Lung (tissue), 12 donors: ENCODE results near the gene TRAM2. TPM values are rescaled to one million over a fixed set of nuclear protein-coding genes. Genes with fewer than 3 reads are reported as not detected.
A peak's percentile ranks its signal among the peaks of the same experiment; 100 is the strongest.

ENCODE experiments used
- ATAC-seq: fragments of 200-7000 bp; cut with Tn5 transposase; one replicate; pipeline ENCODE4 v1.9.1; 2020; ENCODE audit warnings: moderate number of reproducible peaks; ENCODE audit not compliant: insufficient read depth, low FRiP score
- DNase-seq, 3 donors: peaks; one replicate each; pipeline ENCODE4 v3.0.0-alpha.2; 2013 to 2017
- H3K27ac ChIP-seq, 2 donors: one replicate each; pipeline ENCODE4 v1.5.1; 2013; ENCODE audit warnings: mild to moderate bottlenecking in 2 of 2, moderate library complexity in 2 of 2, control low read depth in 1 of 2, inconsistent platforms in 1 of 2, low read depth in 1 of 2, low read length in 1 of 2
- H3K27me3 ChIP-seq, 3 donors: one replicate each; pipeline ENCODE4 v1.5.1; 2013; ENCODE audit warnings: low read length in 2 of 3; ENCODE audit not compliant: control insufficient read depth in 3 of 3, insufficient read depth in 3 of 3
- H3K36me3 ChIP-seq, 4 donors: one replicate each; pipeline ENCODE4 v1.5.1; 2013; ENCODE audit warnings: low read length in 4 of 4, mild to moderate bottlenecking in 1 of 4, moderate library complexity in 1 of 4; ENCODE audit not compliant: control insufficient read depth in 4 of 4, insufficient read depth in 4 of 4
- H3K4me1 ChIP-seq, 5 donors: one replicate each; pipeline ENCODE4 v1.5.1; 2013; ENCODE audit warnings: low read length in 5 of 5, mild to moderate bottlenecking in 2 of 5, moderate library complexity in 1 of 5; ENCODE audit not compliant: control insufficient read depth in 5 of 5, insufficient read depth in 5 of 5
- H3K4me3 ChIP-seq: one replicate; pipeline ENCODE4 v1.5.1; 2013; ENCODE audit warnings: mild to moderate bottlenecking, control low read depth, moderate library complexity
- H3K9ac ChIP-seq, 2 donors: one replicate each; pipeline ENCODE4 v1.5.1; 2013; ENCODE audit warnings: low read length in 2 of 2, control low read depth in 1 of 2; ENCODE audit not compliant: insufficient read depth in 1 of 2
- H3K9me3 ChIP-seq, 4 donors: one replicate each; pipeline ENCODE4 v1.5.1; 2013; ENCODE audit warnings: low read length in 3 of 4, mild to moderate bottlenecking in 1 of 4, moderate library complexity in 1 of 4; ENCODE audit not compliant: control insufficient read depth in 4 of 4, insufficient read depth in 3 of 4
- WGBS, 2 donors: extraction: QIAGEN DNeasy Blood & Tissue Kit; methylation state at CpG; one replicate each; pipeline ENCODE4 v1.1.7; 2013; 5-methylcytosine and 5-hydroxymethylcytosine counted together
- polyA plus RNA-seq, 2 donors: library from polyadenylated mRNA; stranded (reverse); fragments of 200-250 nt; gene quantifications; one replicate each; pipeline ENCODE4 v1.2.1, GENCODE V29; 2013
- total RNA-seq, 2 donors: library from RNA; depleted of rRNA in 1 of 2; stranded (reverse); fragments of >200 nt in 1 of 2; gene quantifications; one replicate each; pipeline ENCODE4 v1.2.1, GENCODE V29; 2014 to 2021
- TF ChIP-seq, protein P1 (sequence below): IDR thresholded peaks from 2 replicates; pipeline ENCODE4 v1.5.1; 2012; ENCODE audit warnings: mild to moderate bottlenecking; ENCODE audit errors: control extremely low read depth, extremely low read depth
- donor health status: control.
- donor health status: control.
- donor health status: Bipolar disorder and iron deficiency.
- donor health status: healthy.
- donor health status: DM: yes; HTN: yes; CAD: no.

Gene TRAM2
- total and polyA plus RNA-seq, 4 donors: 4.4 to 33.4 (median 15.2) TPM

- Histone ChIP-seq H3K27ac (peak overlapping the region; percentile 42 to 93), H3K9ac (no peak overlapping the region), H3K27me3 (no peaks in the 10 kb centered on the region), H3K4me1 (peaks cover 17 to 55% (median 24%) of the 10 kb centered on the region in 5 donors), H3K4me3 (no peak overlapping the region), H3K36me3 (peaks cover 0 to 7% (median 0%) of the 10 kb centered on the region in 4 donors), H3K9me3 (no peaks in the 10 kb centered on the region)
- WGBS, 2 donors: 65 to 88% methylated on average over 10 of the region's 10 CpGs
- ATAC-seq (no peak), DNase-seq (peak; percentile 46 to 52 (median 47))
- TF ChIP-seq, protein P1, sequence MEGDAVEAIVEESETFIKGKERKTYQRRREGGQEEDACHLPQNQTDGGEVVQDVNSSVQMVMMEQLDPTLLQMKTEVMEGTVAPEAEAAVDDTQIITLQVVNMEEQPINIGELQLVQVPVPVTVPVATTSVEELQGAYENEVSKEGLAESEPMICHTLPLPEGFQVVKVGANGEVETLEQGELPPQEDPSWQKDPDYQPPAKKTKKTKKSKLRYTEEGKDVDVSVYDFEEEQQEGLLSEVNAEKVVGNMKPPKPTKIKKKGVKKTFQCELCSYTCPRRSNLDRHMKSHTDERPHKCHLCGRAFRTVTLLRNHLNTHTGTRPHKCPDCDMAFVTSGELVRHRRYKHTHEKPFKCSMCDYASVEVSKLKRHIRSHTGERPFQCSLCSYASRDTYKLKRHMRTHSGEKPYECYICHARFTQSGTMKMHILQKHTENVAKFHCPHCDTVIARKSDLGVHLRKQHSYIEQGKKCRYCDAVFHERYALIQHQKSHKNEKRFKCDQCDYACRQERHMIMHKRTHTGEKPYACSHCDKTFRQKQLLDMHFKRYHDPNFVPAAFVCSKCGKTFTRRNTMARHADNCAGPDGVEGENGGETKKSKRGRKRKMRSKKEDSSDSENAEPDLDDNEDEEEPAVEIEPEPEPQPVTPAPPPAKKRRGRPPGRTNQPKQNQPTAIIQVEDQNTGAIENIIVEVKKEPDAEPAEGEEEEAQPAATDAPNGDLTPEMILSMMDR: no peak
These were observed 32.9 kb downstream of the TRAM2 start for GRCh38 chr6:52543729-52544601.

DNA sequence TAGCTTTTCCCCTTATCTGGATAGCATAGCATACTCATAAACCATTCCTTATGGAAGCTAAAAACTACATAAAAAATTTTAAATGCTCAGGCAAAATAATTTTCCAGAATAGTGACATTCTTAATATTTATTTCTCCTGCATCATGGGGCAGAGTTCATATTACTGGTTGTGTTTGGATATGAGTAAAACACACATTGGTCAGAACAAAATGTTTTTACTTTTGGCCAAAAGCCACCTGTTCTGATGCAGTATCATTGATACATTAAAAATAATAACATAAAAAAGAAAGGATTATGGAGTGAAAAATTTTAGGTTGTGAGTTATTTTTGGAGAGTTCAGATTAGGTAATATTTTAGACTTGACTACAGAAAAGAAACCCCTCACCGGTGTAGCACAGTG, 33.6 kb downstream of the TRAM2 start:
- Histone ChIP-seq H3K4me3 (no peak overlapping the region), H3K4me1 (peaks cover 13 to 53% (median 27%) of the 10 kb centered on the region in 5 donors), H3K36me3 (peaks cover 0 to 4% (median 0%) of the 10 kb centered on the region in 4 donors), H3K9me3 (no peaks in the 10 kb centered on the region), H3K27me3 (no peaks in the 10 kb centered on the region), H3K9ac (no peak overlapping the region), H3K27ac (no peak overlapping the region)
- 56 to 77% methylated on average over 1 of the region's 1 CpG for WGBS, 2 donors
- TF ChIP-seq, protein P1: no peak
- ATAC-seq (no peak), DNase-seq (no peak)

DNA sequence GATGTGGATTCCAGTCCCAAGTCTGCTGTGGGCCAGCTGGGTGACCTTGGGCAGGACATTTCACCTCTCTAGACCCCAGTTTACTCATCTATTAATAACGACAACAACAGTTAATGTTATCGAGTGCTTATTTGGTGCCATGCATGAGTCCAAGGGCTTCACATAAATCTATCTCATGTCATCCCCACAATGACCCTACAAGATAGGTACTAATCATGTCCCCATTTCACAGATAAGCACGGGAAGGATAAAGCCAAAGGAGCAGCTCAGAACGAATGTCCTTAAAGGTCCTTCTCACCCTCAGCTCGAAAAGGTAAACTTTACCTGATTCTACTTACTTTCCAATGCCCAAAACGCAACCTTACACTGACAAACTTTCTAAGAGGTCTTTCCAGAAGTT, 35.7 kb downstream of the TRAM2 start:
- no peak overlapping the region for H3K27ac ChIP-seq
- peaks cover 0 to 4% (median 0%) of the 10 kb centered on the region in 4 donors for H3K36me3 ChIP-seq
- no peak overlapping the region for H3K4me3 ChIP-seq
- H3K4me1 ChIP-seq: peaks cover 6 to 38% (median 23%) of the 10 kb centered on the region in 5 donors
- WGBS, 2 donors: 90 to 96% methylated on average over 6 of the region's 6 CpGs
- H3K9ac ChIP-seq: no peak overlapping the region
- ATAC-seq (no peak), DNase-seq (no peak)
- H3K9me3 ChIP-seq: no peaks in the 10 kb centered on the region
- TF ChIP-seq, protein P1: no peak
- H3K27me3 ChIP-seq: no peaks in the 10 kb centered on the region
